Measurements from ENCODE around the gene MEGF10.
A peak's percentile ranks its signal among the peaks of the same experiment; 100 is the strongest.

The MEGF10 gene

DNA sequence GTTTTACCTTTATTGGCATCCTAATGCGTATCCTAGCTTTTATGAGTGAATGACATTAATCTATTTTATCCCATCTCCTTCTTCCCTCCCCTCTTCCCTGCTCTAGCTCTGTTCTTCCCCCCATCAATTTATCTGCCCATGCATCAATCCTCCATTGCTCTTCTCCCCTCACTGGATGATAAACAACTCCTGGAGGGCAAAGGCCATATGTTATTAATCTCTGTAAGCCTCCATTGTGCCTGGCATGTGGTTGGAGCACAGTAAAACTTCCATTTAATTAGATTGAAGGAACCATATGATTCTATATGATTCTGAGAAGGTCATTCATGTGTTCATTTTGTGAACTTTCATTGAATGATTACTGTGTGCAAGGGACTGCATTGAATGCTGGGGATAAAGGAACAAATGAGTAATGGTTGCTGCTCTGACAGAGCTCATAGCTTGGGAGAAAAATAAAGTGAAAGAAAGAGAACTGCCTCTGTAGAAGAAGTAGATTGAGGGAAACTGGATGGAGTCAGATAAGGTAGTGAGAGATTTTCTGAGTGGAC lies 85.0 kb downstream of the MEGF10 start:
- no peak for TF ChIP-seq CTCF (IDR thresholded peaks at IDR 0.05; ENCODE audit: insufficient read depth, low read depth, low read length, missing control alignments)
- DNase-seq (ENCODE audit: low read depth): no peak
- H3K4me3 ChIP-seq (ENCODE audit: low read length): no peak overlapping the region

- no peak for TF ChIP-seq CTCF (IDR thresholded peaks at IDR 0.05; ENCODE audit: insufficient read depth, low read depth, low read length, missing control alignments)
- H3K4me3 ChIP-seq (ENCODE audit: low read length): no peak overlapping the region
- DNase-seq (ENCODE audit: low read depth): no peak
Observed at GRCh38 chr5:127377651-127378050, 87.1 kb downstream of the MEGF10 start.

GRCh38 chr5:127385936-127386335 lies 95.3 kb downstream of the MEGF10 start:
- no peak for DNase-seq (ENCODE audit: low read depth)
- no peak overlapping the region for H3K4me3 ChIP-seq (ENCODE audit: low read length)
- no peak for TF ChIP-seq CTCF (IDR thresholded peaks at IDR 0.05; ENCODE audit: insufficient read depth, low read depth, low read length, missing control alignments)

- TF ChIP-seq CTCF (IDR thresholded peaks at IDR 0.05; ENCODE audit: insufficient read depth, low read depth, low read length, missing control alignments): no peak
- no peak overlapping the region for H3K4me3 ChIP-seq (ENCODE audit: low read length)
- peak; percentile 9 for DNase-seq (ENCODE audit: low read depth)
Observed at GRCh38 chr5:127386557-127386956, 96.0 kb downstream of the MEGF10 start.

GRCh38 chr5:127389601-127390000 lies 99.0 kb downstream of the MEGF10 start:
- H3K4me3 ChIP-seq (ENCODE audit: low read length): no peak overlapping the region
- no peak for DNase-seq (ENCODE audit: low read depth)
- no peak for TF ChIP-seq CTCF (IDR thresholded peaks at IDR 0.05; ENCODE audit: insufficient read depth, low read depth, low read length, missing control alignments)

GRCh38 chr5:127392762-127393161 lies 102.2 kb downstream of the MEGF10 start:
- no peak for TF ChIP-seq CTCF (IDR thresholded peaks at IDR 0.05; ENCODE audit: insufficient read depth, low read depth, low read length, missing control alignments)
- no peak for DNase-seq (ENCODE audit: low read depth)
- no peak overlapping the region for H3K4me3 ChIP-seq (ENCODE audit: low read length)

- TF ChIP-seq CTCF (IDR thresholded peaks at IDR 0.05; ENCODE audit: insufficient read depth, low read depth, low read length, missing control alignments): no peak
- no peak overlapping the region for H3K4me3 ChIP-seq (ENCODE audit: low read length)
- no peak for DNase-seq (ENCODE audit: low read depth)
Observed at GRCh38 chr5:127396490-127397155, 106.0 kb downstream of the MEGF10 start.

Data from epithelial cell of esophagus (primary cell).